Kidney epithelial cell (primary cell): ENCODE results near the gene XPNPEP2. TPM values are rescaled to one million over a fixed set of nuclear protein-coding genes. Genes with fewer than 3 reads are reported as not detected.

Experiments used
- DNase-seq: peaks from one replicate; pipeline ENCODE4 v3.0.0-alpha.2; 2010; ENCODE audit warnings: low read depth
- H3K27me3 ChIP-seq: 2 replicates; pipeline ENCODE4 v1.6.0; 2011; ENCODE audit warnings: low read length; ENCODE audit not compliant: control insufficient read depth, insufficient read depth
- H3K36me3 ChIP-seq: 2 replicates; pipeline ENCODE4 v1.5.1; 2011; ENCODE audit warnings: low read length; ENCODE audit not compliant: control insufficient read depth, insufficient read depth
- H3K4me3 ChIP-seq: 2 replicates; pipeline ENCODE4 v1.5.1; 2011; ENCODE audit warnings: low read depth, mild to moderate bottlenecking, control low read depth, low read length
- total RNA-seq: library from RNA; depleted of rRNA; stranded (reverse); fragments of >200 nt; gene quantifications from 2 replicates; pipeline ENCODE4 v1.2.3, GENCODE V29; 2015
- TF ChIP-seq, protein P1 (sequence below): IDR thresholded peaks from 2 replicates; pipeline ENCODE4 v1.5.1; 2011; ENCODE audit warnings: mild to moderate bottlenecking, moderate library complexity, low read length, control low read depth, inconsistent platforms; ENCODE audit not compliant: insufficient read depth, poor library complexity, severe bottlenecking

Gene XPNPEP2
- total RNA-seq, 1 donor from 2014 or later, result not detected

DNA sequence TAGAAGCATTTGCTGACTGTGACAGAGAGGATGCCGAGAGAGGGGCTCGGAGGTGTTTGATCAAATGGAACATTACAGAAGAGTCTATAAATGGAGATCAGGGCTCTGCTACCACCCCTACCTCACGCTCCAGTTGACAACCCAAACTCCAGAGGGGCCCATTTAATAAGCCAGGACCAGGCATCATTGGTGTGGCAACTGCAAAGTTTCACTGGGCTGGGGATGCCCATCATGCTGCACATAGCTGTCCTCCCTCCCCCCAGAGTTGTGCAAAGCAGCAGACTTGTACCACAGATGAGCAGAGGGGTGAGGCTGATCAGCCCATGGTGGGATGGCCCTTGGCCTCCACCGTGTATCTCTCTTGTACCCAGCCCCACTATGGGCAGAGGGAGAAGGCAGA, 38.2 kb upstream of the XPNPEP2 start:
- Histone ChIP-seq H3K4me3 (no peak overlapping the region), H3K36me3 (no peaks in the 10 kb centered on the region), H3K27me3 (no peaks in the 10 kb centered on the region)
- no peak for DNase-seq
- TF ChIP-seq, protein P1, sequence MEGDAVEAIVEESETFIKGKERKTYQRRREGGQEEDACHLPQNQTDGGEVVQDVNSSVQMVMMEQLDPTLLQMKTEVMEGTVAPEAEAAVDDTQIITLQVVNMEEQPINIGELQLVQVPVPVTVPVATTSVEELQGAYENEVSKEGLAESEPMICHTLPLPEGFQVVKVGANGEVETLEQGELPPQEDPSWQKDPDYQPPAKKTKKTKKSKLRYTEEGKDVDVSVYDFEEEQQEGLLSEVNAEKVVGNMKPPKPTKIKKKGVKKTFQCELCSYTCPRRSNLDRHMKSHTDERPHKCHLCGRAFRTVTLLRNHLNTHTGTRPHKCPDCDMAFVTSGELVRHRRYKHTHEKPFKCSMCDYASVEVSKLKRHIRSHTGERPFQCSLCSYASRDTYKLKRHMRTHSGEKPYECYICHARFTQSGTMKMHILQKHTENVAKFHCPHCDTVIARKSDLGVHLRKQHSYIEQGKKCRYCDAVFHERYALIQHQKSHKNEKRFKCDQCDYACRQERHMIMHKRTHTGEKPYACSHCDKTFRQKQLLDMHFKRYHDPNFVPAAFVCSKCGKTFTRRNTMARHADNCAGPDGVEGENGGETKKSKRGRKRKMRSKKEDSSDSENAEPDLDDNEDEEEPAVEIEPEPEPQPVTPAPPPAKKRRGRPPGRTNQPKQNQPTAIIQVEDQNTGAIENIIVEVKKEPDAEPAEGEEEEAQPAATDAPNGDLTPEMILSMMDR, result no peak

DNA sequence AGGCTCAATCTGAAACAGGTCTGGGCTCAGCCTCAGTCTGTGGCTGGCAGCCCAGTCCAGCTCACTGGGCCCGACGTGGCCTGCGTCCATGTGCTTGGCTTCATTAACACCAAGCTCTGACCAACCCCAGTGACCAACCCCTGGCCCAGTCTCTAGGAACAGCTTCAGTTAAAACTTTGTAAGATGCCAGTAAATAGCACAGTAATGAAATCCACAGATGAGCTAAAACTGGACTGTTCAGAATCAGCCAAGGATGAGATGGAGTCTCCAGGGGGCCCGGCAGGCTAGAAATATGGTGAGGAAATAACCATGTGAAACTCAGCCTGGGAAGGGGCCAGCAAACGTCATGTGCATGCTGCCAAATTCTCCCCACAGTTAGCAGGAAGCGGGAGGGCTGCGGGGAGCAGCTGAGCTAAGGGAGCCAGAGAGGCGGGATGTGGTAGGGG, 37.1 kb upstream of the XPNPEP2 start:
- no peaks in the 10 kb centered on the region for H3K36me3 ChIP-seq
- DNase-seq, result no peak
- TF ChIP-seq, protein P1, result no peak
- no peaks in the 10 kb centered on the region for H3K27me3 ChIP-seq
- no peak overlapping the region for H3K4me3 ChIP-seq

DNA sequence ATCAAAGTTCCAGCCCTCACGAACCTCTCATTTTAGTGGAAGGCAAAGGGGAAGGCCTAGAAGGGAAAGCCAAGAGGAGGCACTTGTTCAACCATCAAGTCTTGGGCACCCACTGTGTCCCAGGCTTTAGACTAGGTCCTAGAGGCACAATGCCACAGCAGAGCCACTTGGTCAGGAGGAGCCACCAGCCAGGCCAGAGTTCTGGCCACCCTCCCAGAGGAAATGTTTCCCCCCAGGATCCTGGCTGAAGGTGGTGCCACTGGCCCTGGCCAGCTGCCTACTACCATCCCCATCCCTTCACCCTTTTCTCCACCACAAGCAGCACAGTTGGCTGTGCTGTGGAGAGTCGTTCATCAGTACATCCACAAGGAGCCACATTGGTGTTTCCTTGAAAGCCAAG, 34.3 kb upstream of the XPNPEP2 start:
- DNase-seq, result no peak
- H3K4me3 ChIP-seq, result no peak overlapping the region
- H3K27me3 ChIP-seq, result no peaks in the 10 kb centered on the region
- no peaks in the 10 kb centered on the region for H3K36me3 ChIP-seq
- TF ChIP-seq, protein P1, result no peak

DNA sequence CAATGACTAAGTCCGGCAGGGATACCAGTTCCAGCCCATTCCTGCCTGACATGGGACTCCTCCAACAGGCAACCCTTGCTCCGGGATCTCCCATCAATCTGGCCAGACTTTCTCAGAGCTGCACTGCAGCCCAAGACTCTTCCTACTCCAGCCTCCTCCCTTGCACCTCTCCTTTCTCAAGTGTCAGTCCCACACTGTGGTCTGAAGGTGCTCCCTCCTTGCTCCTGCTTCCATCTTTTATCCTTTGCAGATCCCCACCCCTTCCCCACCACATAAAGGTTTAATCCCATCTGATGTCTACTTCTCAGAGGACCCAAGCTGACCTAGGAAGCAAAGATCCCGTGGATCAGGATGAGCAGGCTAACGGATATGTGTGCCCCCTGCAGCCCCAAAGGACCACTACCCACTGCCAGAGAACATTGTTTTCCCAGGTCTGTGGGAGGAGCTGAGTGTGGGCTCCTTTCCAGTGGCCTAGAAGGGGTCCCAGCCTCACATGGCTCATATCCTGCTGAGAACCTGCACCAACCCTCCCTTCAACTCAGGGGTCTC, 33.3 kb upstream of the XPNPEP2 start:
- no peak overlapping the region for H3K4me3 ChIP-seq
- H3K27me3 ChIP-seq, result no peaks in the 10 kb centered on the region
- DNase-seq, result no peak
- TF ChIP-seq, protein P1, result no peak
- H3K36me3 ChIP-seq, result no peaks in the 10 kb centered on the region

DNA sequence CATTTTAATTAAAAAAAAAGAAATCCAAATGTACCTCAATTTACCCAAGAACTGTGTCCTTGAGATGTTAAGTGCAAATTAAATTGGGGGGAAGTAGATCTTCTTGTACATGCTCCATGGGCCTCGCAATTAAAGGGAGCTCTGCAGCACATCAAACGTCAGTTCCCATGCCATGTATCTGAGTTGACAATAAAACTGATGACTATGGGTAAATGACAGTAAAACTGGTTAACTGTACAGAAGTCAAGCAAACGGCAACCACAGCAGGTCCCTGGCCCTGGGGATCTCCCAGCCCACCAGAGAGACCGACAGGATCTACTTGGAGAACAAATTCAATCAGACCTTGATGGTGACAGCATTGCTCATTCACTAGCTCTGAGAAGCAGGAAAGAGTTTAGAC, 32.8 kb upstream of the XPNPEP2 start:
- no peak for DNase-seq
- TF ChIP-seq, protein P1, result no peak
- Histone ChIP-seq H3K27me3 (no peaks in the 10 kb centered on the region), H3K36me3 (no peaks in the 10 kb centered on the region), H3K4me3 (no peak overlapping the region)

DNA sequence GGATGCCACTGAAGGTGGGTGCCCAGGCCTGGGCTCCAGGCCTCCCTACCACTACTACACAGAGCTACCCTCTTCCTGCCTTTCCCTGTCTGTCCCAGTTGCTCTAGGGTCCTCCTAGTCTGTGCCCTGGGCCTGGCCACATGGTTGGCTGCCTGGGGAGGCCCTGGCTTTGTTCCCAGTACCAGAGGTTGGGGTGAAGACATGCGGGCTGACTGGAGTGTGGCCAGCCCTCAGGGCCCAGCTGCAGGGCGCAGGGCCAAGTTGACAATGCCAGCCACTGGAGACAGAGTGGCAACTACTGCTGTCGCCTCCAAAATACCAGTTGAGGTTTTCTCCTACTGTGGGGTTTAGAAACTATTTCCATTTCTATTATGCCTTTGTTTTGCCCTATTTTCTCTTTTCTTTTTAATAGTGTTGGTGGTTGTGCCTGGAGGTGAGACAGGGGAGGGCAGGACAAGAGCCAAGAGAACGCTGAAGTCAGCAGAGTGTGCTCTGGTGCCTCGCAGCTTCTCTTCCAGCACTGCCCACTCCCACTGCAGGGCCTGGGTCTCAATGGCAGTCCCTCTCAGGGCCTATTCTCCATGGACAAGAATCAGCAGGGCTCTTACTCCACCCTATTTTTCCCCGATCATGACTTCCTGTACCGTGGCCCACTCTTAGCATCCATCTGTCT, 32.2 kb upstream of the XPNPEP2 start:
- H3K27me3 ChIP-seq, result no peaks in the 10 kb centered on the region
- no peaks in the 10 kb centered on the region for H3K36me3 ChIP-seq
- TF ChIP-seq, protein P1, result no peak
- H3K4me3 ChIP-seq, result no peak overlapping the region
- DNase-seq, result no peak
